Epithelial cell of proximal tubule (primary cell): ENCODE data around the gene KRABD2.
A peak's percentile ranks its signal among the peaks of the same experiment; 100 is the strongest.

Source experiments
- DNase-seq: peaks from one replicate; pipeline ENCODE4 v3.0.0-alpha.2; 2011; ENCODE audit warnings: low read depth
- H3K4me3 ChIP-seq: 2 replicates; pipeline ENCODE4 v1.5.1; 2011; ENCODE audit warnings: low read depth, mild to moderate bottlenecking, low read length
- CTCF ChIP-seq: conservative IDR thresholded peaks from 2 replicates; pipeline ENCODE4 v1.5.1; 2012; ENCODE audit warnings: low read depth, mild to moderate bottlenecking, low read length

The KRABD2 gene

DNA sequence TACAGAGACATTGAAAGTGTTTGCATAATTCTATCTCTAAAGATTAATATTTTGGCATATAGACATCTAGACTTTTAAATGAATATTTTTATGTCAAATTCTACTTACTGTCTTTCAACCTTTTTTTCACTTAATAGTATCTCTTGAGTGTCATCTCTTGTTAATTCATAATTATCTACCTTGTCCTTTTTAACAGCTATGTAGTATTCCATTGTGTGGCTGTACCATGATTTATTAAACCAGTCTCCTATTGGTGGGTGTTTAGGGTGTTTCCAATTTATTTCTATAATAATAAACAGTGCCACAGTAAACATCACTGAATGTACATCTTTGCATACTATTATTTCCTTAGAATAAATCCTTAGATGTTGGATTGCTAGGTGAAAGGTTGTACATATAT lies 37.4 kb upstream of the KRABD2 start:
- DNase-seq: no peak
- no peak overlapping the region for H3K4me3 ChIP-seq
- TF ChIP-seq CTCF: no peak

GRCh38 chr17:8413328-8413727 lies 36.8 kb upstream of the KRABD2 start:
- no peak for DNase-seq
- TF ChIP-seq CTCF: no peak
- no peak overlapping the region for H3K4me3 ChIP-seq

DNA sequence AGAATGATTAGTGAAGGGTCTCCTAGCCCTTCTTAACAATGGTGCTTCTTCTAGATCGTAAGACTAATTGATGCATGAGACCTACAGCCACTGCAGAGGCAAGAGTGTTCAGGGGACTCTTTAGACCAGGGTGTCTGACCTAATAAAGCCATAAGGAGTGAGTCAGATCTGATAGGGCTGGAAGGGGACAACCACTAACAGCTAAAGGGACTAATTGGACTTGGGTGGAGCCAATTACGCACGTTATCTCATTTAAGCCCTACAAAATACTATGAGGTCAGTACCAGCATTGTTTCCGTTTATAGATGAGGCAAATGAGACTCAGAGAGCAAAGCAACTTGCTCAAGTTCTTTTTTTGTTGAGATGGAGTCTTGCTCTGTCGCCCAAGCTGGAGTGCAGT lies 35.6 kb upstream of the KRABD2 start:
- H3K4me3 ChIP-seq: no peak overlapping the region
- no peak for DNase-seq
- no peak for TF ChIP-seq CTCF

DNA sequence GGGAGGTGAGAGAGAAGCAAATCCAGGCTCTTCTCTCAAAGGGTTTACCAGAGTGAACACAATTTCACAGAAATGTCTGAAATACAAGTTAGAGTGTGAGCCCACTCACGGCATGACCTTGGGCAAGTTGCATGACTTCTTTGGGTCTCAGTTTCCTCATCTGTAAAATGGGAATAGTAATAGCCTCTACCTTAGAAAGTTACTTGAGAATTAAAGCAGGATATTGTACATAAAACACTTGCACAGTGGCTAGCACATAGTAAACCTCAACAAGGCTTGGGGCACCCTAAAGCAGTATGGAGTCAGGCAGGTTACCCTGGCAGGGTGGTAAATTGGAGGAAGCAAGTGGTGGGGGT lies 34.4 kb upstream of the KRABD2 start:
- no peak for DNase-seq
- H3K4me3 ChIP-seq: no peak overlapping the region

GRCh38 chr17:8409966-8410882 lies 33.7 kb upstream of the KRABD2 start:
- TF ChIP-seq CTCF: peak; percentile 87
- H3K4me3 ChIP-seq: no peak overlapping the region
- DNase-seq: no peak

More for the DNA sequence above, 34.4 kb upstream of the KRABD2 start:
- no peak for TF ChIP-seq CTCF

DNA sequence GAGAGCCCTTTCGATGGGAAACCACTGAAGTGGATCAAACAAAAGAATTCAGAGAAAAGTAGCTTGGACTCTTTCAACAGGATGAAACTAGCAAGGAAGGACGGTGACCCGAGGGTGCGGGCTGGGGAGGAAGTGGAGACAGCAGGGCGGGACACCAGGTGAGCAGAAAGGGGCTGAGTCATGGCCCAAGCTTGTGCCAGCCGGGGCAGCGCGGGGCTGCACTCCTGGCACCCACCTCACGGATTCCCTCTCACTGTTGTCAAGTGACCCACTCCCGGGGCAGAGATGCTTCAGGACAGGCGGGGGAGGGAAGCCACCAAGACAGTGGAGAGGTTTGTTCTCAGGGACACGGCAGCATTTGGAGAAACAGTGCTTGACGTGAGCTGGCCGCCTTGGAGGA lies 31.9 kb upstream of the KRABD2 start:
- H3K4me3 ChIP-seq: no peak overlapping the region
- no peak for DNase-seq
- TF ChIP-seq CTCF: no peak

GRCh38 chr17:8406174-8406573 lies 29.7 kb upstream of the KRABD2 start:
- DNase-seq: no peak

More at GRCh38 chr17:8406174-8406573, 29.7 kb upstream of the KRABD2 start:
- H3K4me3 ChIP-seq: no peak overlapping the region
- TF ChIP-seq CTCF: no peak
